Esophagus squamous epithelium (tissue), 5 donors: ENCODE measurements around the gene GRIK3. TPM values are rescaled to one million over a fixed set of nuclear protein-coding genes. Genes with fewer than 3 reads are reported as not detected.
"Not testable (repeated sequence)": the region's sequence is repeated elsewhere in the genome, so short reads cannot be mapped to it uniquely, and the experiment has no call there.

Experiments used
- DNase-seq: peaks from one replicate; lab custom pipeline; 2025; lab: John Stamatoyannopoulos, UW
- H3K27ac ChIP-seq, 4 donors: fragments of 200-600 bp; sonication (generic); one replicate each; pipeline ENCODE4 v1.5.1; 2016 to 2019; ENCODE audit warnings: mild to moderate bottlenecking in 1 of 4
- H3K27me3 ChIP-seq, 4 donors: fragments of 200-600 bp; sonication (generic); 1 replicate in 3 of 4; 2 replicates in 1 of 4; pipeline versions ENCODE4 v1.5.1 to v1.6.0; 2017 to 2021; ENCODE audit warnings: antibody characterized with exemption in 1 of 4
- H3K36me3 ChIP-seq, 3 donors: fragments of 200-600 bp; sonication (generic); one replicate each; pipeline ENCODE4 v1.5.1; 2016 to 2019
- H3K4me1 ChIP-seq, 3 donors: fragments of 200-600 bp; sonication (generic); one replicate each; pipeline ENCODE4 v1.5.1; 2017 to 2019
- H3K4me3 ChIP-seq, 4 donors: fragments of 200-600 bp; sonication (generic); 1 replicate in 3 of 4; 2 replicates in 1 of 4; pipeline ENCODE4 v1.5.1; 2016 to 2019; ENCODE audit warnings: mild to moderate bottlenecking in 2 of 4, moderate library complexity in 1 of 4
- H3K9me3 ChIP-seq, 3 donors: fragments of 200-600 bp; sonication (generic); one replicate each; pipeline ENCODE4 v1.5.1; 2016 to 2019
- CTCF ChIP-seq, 6 experiments: fragments of 450-650 bp in 4 of 6; fragments of 200-600 bp in 2 of 6; sonication (generic) in 2 of 6; IDR thresholded peaks; one replicate each; pipeline ENCODE4 v1.5.1; 2016 to 2019; ENCODE audit warnings: antibody characterized with exemption in 6 of 6, mild to moderate bottlenecking in 4 of 6, moderate library complexity in 4 of 6
- POLR2A ChIP-seq, 4 donors: fragments of 450-650 bp; IDR thresholded peaks; one replicate each; pipeline ENCODE4 v1.6.1; 2017; ENCODE audit warnings: antibody characterized with exemption in 4 of 4, mild to moderate bottlenecking in 4 of 4, moderate library complexity in 3 of 4
- WGBS, 2 donors: methylation state at CpG; one replicate each; pipeline ENCODE4 v1.1.5; 2018; 5-methylcytosine and 5-hydroxymethylcytosine counted together
- intact Hi-C: fragments of 100-400 bp; cut with DNase I; formaldehyde crosslinking; loops from one replicate; pipeline ENCODE4 v1.15.0; 2022
- total RNA-seq, 4 donors: library from RNA; depleted of rRNA; stranded (reverse); fragments of >200 nt; gene quantifications; one replicate each; pipeline ENCODE4 v1.1.0, GENCODE V29; 2016
- donor health status: DM: yes; HTN: yes; CAD: no.

Gene GRIK3
- total RNA-seq = under 1 TPM in 3 of 4 donors, not detected in 1; 0.11 to 0.38 (median 0.21) TPM

GRCh38 chr1:37034121-37035013 is at the start of gene GRIK3:
TSS of gene GRIK3 (minus strand) at chr1:37034515. CDS start at chr1:37034108, 407 bp downstream.
- no peak within 1 kb of the TSS for H3K27ac ChIP-seq
- H3K4me1 ChIP-seq = peaks cover 0 to 38% (median 11%) of the 10 kb centered on the region in 3 donors
- intact Hi-C loops = no loop called here
- DNase-seq = no peak
- peak within 1 kb of the TSS in 2 of 4 donors; percentile 23 to 49 for H3K4me3 ChIP-seq
- no peaks in the 10 kb centered on the region for H3K36me3 ChIP-seq
- H3K27me3 ChIP-seq = peaks cover 12 to 100% (median 42%) of the 10 kb centered on the region in 4 donors
- TF ChIP-seq CTCF (IDR thresholded peaks at IDR 0.05) = no peak
- no peak for TF ChIP-seq POLR2A (IDR thresholded peaks at IDR 0.05)
- H3K9me3 ChIP-seq = no peaks in the 10 kb centered on the region
- WGBS, 2 donors = 0 to 4% methylated on average over 9 to 10 of the region's 128 CpGs

GRCh38 chr1:37084013-37084412 is 49.7 kb upstream of the GRIK3 start:
- TF ChIP-seq CTCF (IDR thresholded peaks at IDR 0.05) = no peak
- no peak for TF ChIP-seq POLR2A (IDR thresholded peaks at IDR 0.05)
- Histone ChIP-seq H3K27ac (no peak overlapping the region), H3K4me1 (no peaks in the 10 kb centered on the region), H3K27me3 (peaks cover 0 to 46% (median 0%) of the 10 kb centered on the region in 4 donors), H3K4me3 (no peak overlapping the region), H3K36me3 (no peaks in the 10 kb centered on the region), H3K9me3 (no peaks in the 10 kb centered on the region)
- no peak for DNase-seq
- intact Hi-C loops = no loop called here
- WGBS, 2 donors = 66 to 75% methylated on average over 6 of the region's 10 CpGs

- Histone ChIP-seq H3K36me3 (no peaks in the 10 kb centered on the region), H3K9me3 (no peaks in the 10 kb centered on the region), H3K4me1 (no peaks in the 10 kb centered on the region), H3K27ac (no peak overlapping the region), H3K4me3 (no peak overlapping the region), H3K27me3 (peaks cover 0 to 46% (median 0%) of the 10 kb centered on the region in 4 donors)
- TF ChIP-seq POLR2A (IDR thresholded peaks at IDR 0.05) (no peak), CTCF (IDR thresholded peaks at IDR 0.05) (no peak)
- 79 to 88% methylated on average over 11 to 12 of the region's 12 CpGs for WGBS, 2 donors
- DNase-seq = no peak
- intact Hi-C loops = no loop called here
Measured at GRCh38 chr1:37083603-37084002, 49.3 kb upstream of the GRIK3 start.

- H3K4me3 ChIP-seq, intact Hi-C loops, DNase-seq, H3K9me3 ChIP-seq, H3K36me3 ChIP-seq, H3K4me1 ChIP-seq, H3K27ac ChIP-seq: not testable (repeated sequence)
- H3K27me3 ChIP-seq = peaks cover 0 to 40% (median 0%) of the 10 kb centered on the region in 4 donors
- no CpG with 5 or more reads among the region's 54 CpGs for WGBS, 2 donors
Measured at GRCh38 chr1:37080296-37080986, 46.1 kb upstream of the GRIK3 start.

GRCh38 chr1:37078866-37079265 is 44.6 kb upstream of the GRIK3 start:
- Histone ChIP-seq H3K27ac (no peak overlapping the region), H3K4me3 (no peak overlapping the region), H3K4me1 (no peaks in the 10 kb centered on the region), H3K27me3 (peaks cover 0 to 47% (median 0%) of the 10 kb centered on the region in 4 donors), H3K9me3 (no peaks in the 10 kb centered on the region), H3K36me3 (no peaks in the 10 kb centered on the region)
- 75 to 100% methylated on average over 2 of the region's 2 CpGs for WGBS, 2 donors
- no peak for DNase-seq
- intact Hi-C loops = no loop called here
- no peak for TF ChIP-seq POLR2A (IDR thresholded peaks at IDR 0.05)
- no peak for TF ChIP-seq CTCF (IDR thresholded peaks at IDR 0.05)
